ENCODE measurements around the gene ECSIT. TPM values are rescaled to one million over a fixed set of nuclear protein-coding genes. Genes with fewer than 3 reads are reported as not detected.

The ECSIT gene
- total RNA-seq, 1 experiment from 2014 or later = 56.4 TPM

GRCh38 chr19:11560404-11561051 is 31.6 kb upstream of the ECSIT start:
- CTCF ChIA-PET = interaction anchor here (0.6 to 2.9 kb wide), 7 partner anchors 18 to 237 kb away, joined by 3 to 15 read pairs (median 3); no protein-coding TSS in a partner anchor
- TF ChIP-seq PRRX2 (CRISPR knock-in tag; IDR thresholded peaks at IDR 0.05) (no peak), ZBTB43 (CRISPR knock-in tag; IDR thresholded peaks at IDR 0.05) (no peak), TP53 (CRISPR knock-in tag; IDR thresholded peaks at IDR 0.05) (no peak), CTCF (IDR thresholded peaks at IDR 0.05) (peak; percentile 82), HMGXB4 (CRISPR knock-in tag; IDR thresholded peaks at IDR 0.05) (0 out of 2 replicates have a peak, but pooled peaks have one; percentile 28), MXD4 (CRISPR knock-in tag; IDR thresholded peaks at IDR 0.05; ENCODE audit: borderline replicate concordance) (no peak), GTF2I (CRISPR knock-in tag; conservative IDR thresholded peaks at IDR 0.05) (no peak)
- Mint-ChIP-seq H3K36me3 (no peaks in the 10 kb centered on the region; the same call in 1 of the 2 replicates), H3K27me3 (ENCODE audit: low read depth) (peaks cover 2% of the 10 kb centered on the region; the same call in 1 of the 2 replicates), H3K9me3 (no peaks in the 10 kb centered on the region), H3K4me3 (peak overlapping the region; percentile 68), H3K4me1 (peaks cover 16% of the 10 kb centered on the region), H3K27ac (peak overlapping the region; percentile 77)
- POLR2A ChIA-PET = no interaction called here
- ATAC-seq (peak; percentile 69), DNase-seq (ENCODE audit: low spot score) (peak; percentile 66)

GRCh38 chr19:11558881-11559828 is 30.2 kb upstream of the ECSIT start, which contains the start of gene ELOF1:
Gene ELOF1 (minus strand): TSS chr19:11559230. CDS start chr19:11554347, 4,883 bp downstream.
- Mint-ChIP-seq H3K27me3 (ENCODE audit: low read depth) (peaks cover 2% of the 10 kb centered on the region; the same call in 1 of the 2 replicates), H3K36me3 (peaks cover 5% of the 10 kb centered on the region), H3K4me1 (peaks cover 16% of the 10 kb centered on the region), H3K4me3 (peak within 1 kb of the TSS; percentile 83), H3K27ac (peak within 1 kb of the TSS; percentile 90), H3K9me3 (no peaks in the 10 kb centered on the region)
- ChIA-PET CTCF (interaction anchor here (0.6 to 2.9 kb wide), 15 partner anchors 8 to 281 kb away, joined by 3 to 15 read pairs (median 4); partner anchors contain the start of gene CNN1), POLR2A (interaction anchor here (0.6 to 1.5 kb wide), 7 partner anchors 13 to 360 kb away, joined by 3 to 6 read pairs (median 4); partner anchors contain the start of genes CNN1, ECSIT and EPOR)
- peak; percentile 98 for DNase-seq (ENCODE audit: low spot score)
- peak; percentile 96 for ATAC-seq
- peak; percentile 90 for TF ChIP-seq ETV6 (CRISPR knock-in tag; IDR thresholded peaks at IDR 0.05)
- no peak for TF ChIP-seq JAZF1 (CRISPR knock-in tag; IDR thresholded peaks at IDR 0.05)
- TF ChIP-seq HMGXB4 (CRISPR knock-in tag; IDR thresholded peaks at IDR 0.05) = 0 out of 2 replicates have a peak, but pooled peaks have one; percentile 17
- no peak for TF ChIP-seq ZNF396 (CRISPR knock-in tag; IDR thresholded peaks at IDR 0.05; ENCODE audit: borderline replicate concordance)
- no peak for TF ChIP-seq GTF2I (CRISPR knock-in tag; conservative IDR thresholded peaks at IDR 0.05)
- TF ChIP-seq USF2 (CRISPR knock-in tag; IDR thresholded peaks at IDR 0.05) = no peak
- TF ChIP-seq GRHL2 (CRISPR knock-in tag; IDR thresholded peaks at IDR 0.05; ENCODE audit: insufficient replicate concordance, severe bottlenecking) = no peak
- TF ChIP-seq EMX1 (CRISPR knock-in tag; IDR thresholded peaks at IDR 0.05) = no peak
- no peak for TF ChIP-seq TEAD1 (CRISPR knock-in tag; IDR thresholded peaks at IDR 0.05)
- TF ChIP-seq ZNF138 (CRISPR knock-in tag; conservative IDR thresholded peaks at IDR 0.05) = no peak
- no peak for TF ChIP-seq CBFB (CRISPR knock-in tag; IDR thresholded peaks at IDR 0.05; ENCODE audit: low read depth)
- TF ChIP-seq RORB (CRISPR knock-in tag; IDR thresholded peaks at IDR 0.05) = no peak
- no peak for TF ChIP-seq ZBTB21 (CRISPR knock-in tag; IDR thresholded peaks at IDR 0.05; ENCODE audit: borderline replicate concordance)
- no peak for TF ChIP-seq USF1 (CRISPR knock-in tag; IDR thresholded peaks at IDR 0.05)
- TF ChIP-seq ATF3 (CRISPR knock-in tag; conservative IDR thresholded peaks at IDR 0.05) = no peak
- no peak for TF ChIP-seq ESRRA (CRISPR knock-in tag; IDR thresholded peaks at IDR 0.05; ENCODE audit: borderline replicate concordance)
